ENCODE measurements around the gene SPTBN1. TPM values are rescaled to one million over a fixed set of nuclear protein-coding genes. Genes with fewer than 3 reads are reported as not detected.

SPTBN1 gene
- total and polyA plus RNA-seq, 9 of the 15 experiments (the other 6 are each of a cell fraction or from before 2014, with no cell fraction given): 8.9 to 66.8 (median 31.4) TPM

DNA sequence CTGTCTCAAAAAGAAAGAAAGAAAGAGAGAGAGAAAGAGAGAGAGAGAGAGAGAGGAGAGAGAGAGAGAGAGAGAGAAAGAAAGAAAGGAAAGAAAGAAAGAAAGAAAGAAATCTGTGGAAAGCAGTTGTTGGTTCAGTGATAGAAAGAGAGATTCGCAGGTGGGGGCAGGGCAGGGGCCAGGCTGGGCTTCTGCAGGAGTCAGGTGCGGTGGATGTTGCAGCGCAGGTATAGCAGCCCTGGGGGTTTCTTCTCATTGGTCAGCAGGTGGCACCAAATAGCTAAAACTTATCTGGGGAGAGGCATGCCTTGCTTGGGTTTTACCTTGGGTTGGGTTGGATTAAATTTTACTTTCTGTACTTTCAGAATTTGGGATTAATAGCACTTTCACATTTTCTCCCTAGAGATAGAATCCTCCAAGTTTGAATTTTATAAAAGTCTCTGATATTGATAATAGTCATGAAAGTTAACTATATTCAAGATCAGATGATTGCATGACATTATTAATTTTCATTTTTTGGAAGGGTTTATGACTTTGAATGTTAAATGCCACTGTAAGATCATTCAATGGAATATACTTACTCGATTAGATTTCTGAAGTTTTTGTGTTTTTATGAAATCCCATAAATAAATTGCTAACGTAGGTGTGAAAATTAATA, 66.6 kb downstream of the SPTBN1 start (continued):
- TF ChIP-seq, protein P1, sequence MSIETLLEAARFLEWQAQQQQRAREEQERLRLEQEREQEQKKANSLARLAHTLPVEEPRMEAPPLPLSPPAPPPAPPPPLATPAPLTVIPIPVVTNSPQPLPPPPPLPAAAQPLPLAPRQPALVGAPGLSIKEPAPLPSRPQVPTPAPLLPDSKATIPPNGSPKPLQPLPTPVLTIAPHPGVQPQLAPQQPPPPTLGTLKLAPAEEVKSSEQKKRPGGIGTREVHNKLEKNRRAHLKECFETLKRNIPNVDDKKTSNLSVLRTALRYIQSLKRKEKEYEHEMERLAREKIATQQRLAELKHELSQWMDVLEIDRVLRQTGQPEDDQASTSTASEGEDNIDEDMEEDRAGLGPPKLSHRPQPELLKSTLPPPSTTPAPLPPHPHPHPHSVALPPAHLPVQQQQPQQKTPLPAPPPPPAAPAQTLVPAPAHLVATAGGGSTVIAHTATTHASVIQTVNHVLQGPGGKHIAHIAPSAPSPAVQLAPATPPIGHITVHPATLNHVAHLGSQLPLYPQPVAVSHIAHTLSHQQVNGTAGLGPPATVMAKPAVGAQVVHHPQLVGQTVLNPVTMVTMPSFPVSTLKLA (conservative IDR thresholded peaks at IDR 0.05): 0 out of 4 replicates have a peak, but pooled peaks of 1 of the 2 experiments have one; percentile 21
- TF ChIP-seq MTA1 (IDR thresholded peaks at IDR 0.05; ENCODE audit: borderline replicate concordance): no peak
- peak; percentile 65; the same call in 1 of the 2 replicates for TF ChIP-seq ARID2 (IDR thresholded peaks at IDR 0.05)
- no peak for TF ChIP-seq ZNF584 (CRISPR knock-in tag; IDR thresholded peaks at IDR 0.05; ENCODE audit: low read depth)
- TF ChIP-seq GATAD2B (IDR thresholded peaks at IDR 0.05; ENCODE audit: borderline replicate concordance): 0 out of 2 replicates have a peak, but pooled peaks have one; percentile 30
- TF ChIP-seq, protein P2, sequence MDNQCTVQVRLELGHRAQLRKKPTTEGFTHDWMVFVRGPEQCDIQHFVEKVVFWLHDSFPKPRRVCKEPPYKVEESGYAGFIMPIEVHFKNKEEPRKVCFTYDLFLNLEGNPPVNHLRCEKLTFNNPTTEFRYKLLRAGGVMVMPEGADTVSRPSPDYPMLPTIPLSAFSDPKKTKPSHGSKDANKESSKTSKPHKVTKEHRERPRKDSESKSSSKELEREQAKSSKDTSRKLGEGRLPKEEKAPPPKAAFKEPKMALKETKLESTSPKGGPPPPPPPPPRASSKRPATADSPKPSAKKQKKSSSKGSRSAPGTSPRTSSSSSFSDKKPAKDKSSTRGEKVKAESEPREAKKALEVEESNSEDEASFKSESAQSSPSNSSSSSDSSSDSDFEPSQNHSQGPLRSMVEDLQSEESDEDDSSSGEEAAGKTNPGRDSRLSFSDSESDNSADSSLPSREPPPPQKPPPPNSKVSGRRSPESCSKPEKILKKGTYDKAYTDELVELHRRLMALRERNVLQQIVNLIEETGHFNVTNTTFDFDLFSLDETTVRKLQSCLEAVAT (IDR thresholded peaks at IDR 0.05): 0 out of 4 replicates have a peak, but pooled peaks of 1 of the 2 experiments have one; percentile 19

All from K562 (cell line).